Lung (tissue), 12 donors: Measurements from ENCODE around the gene ATF6. TPM values are rescaled to one million over a fixed set of nuclear protein-coding genes. Genes with fewer than 3 reads are reported as not detected.

ENCODE experiments used
- ATAC-seq: fragments of 200-7000 bp; cut with Tn5 transposase; one replicate; pipeline ENCODE4 v1.9.1; 2020; ENCODE audit warnings: moderate number of reproducible peaks; ENCODE audit not compliant: insufficient read depth, low FRiP score
- DNase-seq, 3 donors: peaks; one replicate each; pipeline ENCODE4 v3.0.0-alpha.2; 2013 to 2017
- H3K27ac ChIP-seq, 2 donors: one replicate each; pipeline ENCODE4 v1.5.1; 2013; ENCODE audit warnings: mild to moderate bottlenecking in 2 of 2, moderate library complexity in 2 of 2, control low read depth in 1 of 2, inconsistent platforms in 1 of 2, low read depth in 1 of 2, low read length in 1 of 2
- H3K27me3 ChIP-seq, 3 donors: one replicate each; pipeline ENCODE4 v1.5.1; 2013; ENCODE audit warnings: low read length in 2 of 3; ENCODE audit not compliant: control insufficient read depth in 3 of 3, insufficient read depth in 3 of 3
- H3K36me3 ChIP-seq, 4 donors: one replicate each; pipeline ENCODE4 v1.5.1; 2013; ENCODE audit warnings: low read length in 4 of 4, mild to moderate bottlenecking in 1 of 4, moderate library complexity in 1 of 4; ENCODE audit not compliant: control insufficient read depth in 4 of 4, insufficient read depth in 4 of 4
- H3K4me1 ChIP-seq, 5 donors: one replicate each; pipeline ENCODE4 v1.5.1; 2013; ENCODE audit warnings: low read length in 5 of 5, mild to moderate bottlenecking in 2 of 5, moderate library complexity in 1 of 5; ENCODE audit not compliant: control insufficient read depth in 5 of 5, insufficient read depth in 5 of 5
- H3K4me3 ChIP-seq: one replicate; pipeline ENCODE4 v1.5.1; 2013; ENCODE audit warnings: mild to moderate bottlenecking, control low read depth, moderate library complexity
- H3K9ac ChIP-seq, 2 donors: one replicate each; pipeline ENCODE4 v1.5.1; 2013; ENCODE audit warnings: low read length in 2 of 2, control low read depth in 1 of 2; ENCODE audit not compliant: insufficient read depth in 1 of 2
- H3K9me3 ChIP-seq, 4 donors: one replicate each; pipeline ENCODE4 v1.5.1; 2013; ENCODE audit warnings: low read length in 3 of 4, mild to moderate bottlenecking in 1 of 4, moderate library complexity in 1 of 4; ENCODE audit not compliant: control insufficient read depth in 4 of 4, insufficient read depth in 3 of 4
- WGBS, 2 donors: extraction: QIAGEN DNeasy Blood & Tissue Kit; methylation state at CpG; one replicate each; pipeline ENCODE4 v1.1.7; 2013; 5-methylcytosine and 5-hydroxymethylcytosine counted together
- polyA plus RNA-seq, 2 donors: library from polyadenylated mRNA; stranded (reverse); fragments of 200-250 nt; gene quantifications; one replicate each; pipeline ENCODE4 v1.2.1, GENCODE V29; 2013
- total RNA-seq, 2 donors: library from RNA; depleted of rRNA in 1 of 2; stranded (reverse); fragments of >200 nt in 1 of 2; gene quantifications; one replicate each; pipeline ENCODE4 v1.2.1, GENCODE V29; 2014 to 2021
- TF ChIP-seq, protein P1 (sequence below): IDR thresholded peaks from 2 replicates; pipeline ENCODE4 v1.5.1; 2012; ENCODE audit warnings: mild to moderate bottlenecking; ENCODE audit errors: control extremely low read depth, extremely low read depth
- donor health status: control.
- donor health status: control.
- donor health status: Bipolar disorder and iron deficiency.
- donor health status: healthy.
- donor health status: DM: yes; HTN: yes; CAD: no.

ATF6 gene
- total and polyA plus RNA-seq, 4 donors, result 4.3 to 44.8 (median 22.6) TPM

DNA sequence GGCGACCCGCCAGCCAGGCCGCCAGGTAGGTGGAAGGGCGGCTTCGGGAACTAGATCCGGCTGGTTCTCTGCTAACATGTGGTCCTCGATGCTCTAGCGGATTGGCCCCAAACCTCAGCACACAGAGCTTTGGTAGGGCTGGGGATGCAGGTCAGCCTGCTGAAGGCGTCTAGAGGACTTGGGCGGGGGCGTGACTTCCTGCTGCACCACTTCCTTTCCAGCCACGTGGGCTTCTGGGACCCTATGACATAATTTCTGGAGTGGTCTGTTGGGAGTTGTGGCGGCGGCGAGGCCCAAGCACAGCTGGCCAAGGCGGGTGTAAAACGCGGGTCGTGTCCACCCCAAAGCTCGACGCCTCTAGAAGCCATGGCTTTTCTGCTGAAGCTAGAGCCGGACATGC, 124.5 kb downstream of the ATF6 start:
- Histone ChIP-seq H3K4me1 (no peaks in the 10 kb centered on the region), H3K9ac (no peak overlapping the region), H3K9me3 (no peaks in the 10 kb centered on the region), H3K27me3 (no peaks in the 10 kb centered on the region), H3K27ac (no peak overlapping the region), H3K36me3 (peaks cover 0 to 11% (median 9%) of the 10 kb centered on the region in 4 donors), H3K4me3 (no peak overlapping the region)
- WGBS, 2 donors, result 95 to 96% methylated on average over 22 of the region's 22 CpGs
- TF ChIP-seq, protein P1, sequence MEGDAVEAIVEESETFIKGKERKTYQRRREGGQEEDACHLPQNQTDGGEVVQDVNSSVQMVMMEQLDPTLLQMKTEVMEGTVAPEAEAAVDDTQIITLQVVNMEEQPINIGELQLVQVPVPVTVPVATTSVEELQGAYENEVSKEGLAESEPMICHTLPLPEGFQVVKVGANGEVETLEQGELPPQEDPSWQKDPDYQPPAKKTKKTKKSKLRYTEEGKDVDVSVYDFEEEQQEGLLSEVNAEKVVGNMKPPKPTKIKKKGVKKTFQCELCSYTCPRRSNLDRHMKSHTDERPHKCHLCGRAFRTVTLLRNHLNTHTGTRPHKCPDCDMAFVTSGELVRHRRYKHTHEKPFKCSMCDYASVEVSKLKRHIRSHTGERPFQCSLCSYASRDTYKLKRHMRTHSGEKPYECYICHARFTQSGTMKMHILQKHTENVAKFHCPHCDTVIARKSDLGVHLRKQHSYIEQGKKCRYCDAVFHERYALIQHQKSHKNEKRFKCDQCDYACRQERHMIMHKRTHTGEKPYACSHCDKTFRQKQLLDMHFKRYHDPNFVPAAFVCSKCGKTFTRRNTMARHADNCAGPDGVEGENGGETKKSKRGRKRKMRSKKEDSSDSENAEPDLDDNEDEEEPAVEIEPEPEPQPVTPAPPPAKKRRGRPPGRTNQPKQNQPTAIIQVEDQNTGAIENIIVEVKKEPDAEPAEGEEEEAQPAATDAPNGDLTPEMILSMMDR, result no peak
- ATAC-seq (no peak), DNase-seq (no peak)

DNA sequence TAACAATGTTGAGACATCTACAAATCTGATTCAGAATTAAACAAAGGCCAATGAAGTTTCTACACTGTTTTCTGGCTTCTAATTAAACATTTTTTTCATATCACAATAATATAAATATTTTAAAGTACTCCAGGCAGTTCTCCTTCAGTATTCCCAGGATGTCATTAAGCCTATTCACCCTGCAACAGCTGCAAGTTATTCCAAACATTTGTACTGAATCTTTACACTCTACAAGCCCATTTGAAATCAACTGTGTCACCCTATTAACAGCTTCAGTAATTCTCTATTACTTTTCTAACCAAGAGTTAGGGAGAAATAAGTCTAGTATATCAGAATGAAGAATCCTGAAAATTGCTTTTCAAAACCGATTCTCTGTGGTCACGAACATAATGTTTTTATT, 133.0 kb downstream of the ATF6 start:
- ATAC-seq (no peak), DNase-seq (peak in 2 of 3 donors; percentile 14 to 16)
- TF ChIP-seq, protein P1, result no peak
- no peaks in the 10 kb centered on the region for H3K27me3 ChIP-seq
- no peak overlapping the region for H3K9ac ChIP-seq
- no peak overlapping the region for H3K27ac ChIP-seq
- H3K9me3 ChIP-seq, result no peaks in the 10 kb centered on the region
- no peaks in the 10 kb centered on the region for H3K4me1 ChIP-seq
- WGBS, 2 donors, result 85 to 94% methylated on average over 2 of the region's 2 CpGs
- no peaks in the 10 kb centered on the region for H3K36me3 ChIP-seq
- H3K4me3 ChIP-seq, result no peak overlapping the region

DNA sequence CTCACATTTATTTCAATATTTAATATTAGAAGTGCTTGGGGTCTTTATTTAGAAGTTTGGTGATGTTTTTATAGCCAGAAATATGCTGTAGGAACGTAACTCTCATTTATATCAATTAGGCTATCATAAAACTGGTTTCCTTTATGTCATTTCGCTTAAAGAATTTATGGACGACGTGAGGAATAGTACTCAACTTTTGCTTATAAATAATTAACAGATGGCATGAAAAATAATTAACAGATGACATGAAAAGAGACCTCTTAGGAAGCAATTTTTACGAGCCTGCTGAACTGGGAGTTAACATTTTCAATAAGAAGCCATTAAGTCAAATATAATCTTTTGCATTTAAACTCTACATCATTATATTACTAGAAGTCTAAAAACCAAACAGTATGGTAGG, 134.0 kb downstream of the ATF6 start:
- DNase-seq (no peak), ATAC-seq (no peak)
- Histone ChIP-seq H3K36me3 (no peaks in the 10 kb centered on the region), H3K9me3 (no peaks in the 10 kb centered on the region), H3K27me3 (no peaks in the 10 kb centered on the region), H3K4me3 (no peak overlapping the region), H3K4me1 (no peaks in the 10 kb centered on the region), H3K27ac (no peak overlapping the region), H3K9ac (no peak overlapping the region)
- 93 to 96% methylated on average over 5 of the region's 5 CpGs for WGBS, 2 donors
- TF ChIP-seq, protein P1, result no peak

DNA sequence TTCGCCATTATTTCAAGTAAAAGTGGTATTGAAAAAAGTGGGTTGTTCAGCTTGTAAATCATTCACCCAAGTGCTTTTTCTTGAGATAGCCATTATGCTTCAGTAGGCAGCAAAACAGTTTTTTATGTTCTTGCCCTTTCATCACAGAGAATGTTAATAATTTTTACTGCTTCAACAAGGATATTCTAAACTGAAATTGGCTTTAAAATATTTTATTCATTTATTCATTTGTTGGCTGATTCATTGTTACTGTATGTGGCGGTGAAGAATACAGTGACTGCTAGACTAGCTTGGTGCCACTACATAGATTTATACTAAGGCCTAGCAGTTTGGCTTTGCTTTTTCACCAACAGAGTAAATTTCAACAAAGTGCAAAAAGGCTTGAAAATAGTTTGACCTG, 136.1 kb downstream of the ATF6 start:
- no peak for ATAC-seq
- Histone ChIP-seq H3K36me3 (no peaks in the 10 kb centered on the region), H3K27ac (no peak overlapping the region), H3K4me3 (no peak overlapping the region), H3K9me3 (no peaks in the 10 kb centered on the region), H3K9ac (no peak overlapping the region), H3K27me3 (no peaks in the 10 kb centered on the region), H3K4me1 (no peaks in the 10 kb centered on the region)
- 87 to 95% methylated on average over 2 of the region's 2 CpGs for WGBS, 2 donors
- peak in 1 of 3 donors; percentile 34 for DNase-seq
- TF ChIP-seq, protein P1, result no peak
